DMS153 (cell line): ENCODE results near the gene TNFAIP8L1.

Experiments used
- DNase-seq: peaks from one replicate; lab custom pipeline; 2025; lab: John Stamatoyannopoulos, UW

The TNFAIP8L1 gene

GRCh38 chr19:4609878-4610511, 29.3 kb upstream of the TNFAIP8L1 start:
- peak; percentile 36 for DNase-seq

GRCh38 chr19:4613254-4613751, 26.0 kb upstream of the TNFAIP8L1 start:
- DNase-seq: no peak

DNA sequence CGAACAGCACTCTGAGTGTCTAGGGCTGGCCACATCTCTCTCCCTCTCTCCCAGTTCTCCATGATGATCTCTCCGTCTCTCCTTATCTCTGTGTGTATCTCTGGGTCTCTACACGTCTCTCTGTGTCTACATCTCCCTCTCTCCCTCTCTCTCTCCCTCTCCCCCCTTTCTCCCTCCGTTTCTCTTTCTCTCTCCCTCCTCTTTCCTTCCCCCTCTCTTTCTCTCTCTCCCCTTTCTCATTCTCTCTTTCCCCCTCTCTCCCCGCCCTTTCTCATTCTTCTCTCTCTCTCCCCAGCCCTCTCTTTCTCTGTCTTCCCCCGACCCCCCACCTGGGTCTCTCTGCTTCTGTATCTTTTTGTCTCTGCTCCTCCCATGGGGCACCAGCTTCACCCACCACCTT, 21.3 kb upstream of the TNFAIP8L1 start:
- DNase-seq: no peak

DNA sequence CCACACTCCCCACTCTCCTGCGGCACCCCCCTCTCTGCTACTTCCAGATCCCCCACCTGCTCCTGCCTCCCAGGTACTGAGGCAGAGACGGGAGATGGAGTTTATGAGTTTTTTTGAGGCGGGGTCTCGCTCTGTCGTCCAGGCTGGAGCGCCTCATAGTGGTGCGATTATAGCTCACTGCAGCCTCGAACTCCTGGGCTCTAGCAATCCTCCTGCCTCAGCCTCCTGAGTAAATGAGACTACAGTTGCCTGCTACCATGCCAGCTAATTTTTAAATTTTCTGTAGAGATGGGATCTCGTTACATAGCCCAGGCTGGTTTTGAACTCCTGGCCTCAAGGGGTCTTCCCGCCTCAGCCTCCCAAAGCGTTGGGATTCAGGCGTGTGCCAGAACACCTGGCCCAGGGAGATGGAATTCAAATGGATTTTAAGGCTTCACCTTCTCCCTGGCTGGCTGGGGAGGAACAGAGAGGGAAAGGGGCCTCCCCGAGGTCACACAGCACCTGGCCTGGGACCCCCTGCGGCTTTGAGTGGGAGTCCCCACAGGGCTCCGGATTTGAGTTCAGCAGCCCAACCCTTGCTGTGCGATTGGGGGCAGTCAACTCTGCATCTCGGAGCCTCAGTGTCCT, 19.5 kb upstream of the TNFAIP8L1 start:
- DNase-seq: no peak

- no peak for DNase-seq
These were observed 18.6 kb upstream of the TNFAIP8L1 start for GRCh38 chr19:4620675-4621074.

DNA sequence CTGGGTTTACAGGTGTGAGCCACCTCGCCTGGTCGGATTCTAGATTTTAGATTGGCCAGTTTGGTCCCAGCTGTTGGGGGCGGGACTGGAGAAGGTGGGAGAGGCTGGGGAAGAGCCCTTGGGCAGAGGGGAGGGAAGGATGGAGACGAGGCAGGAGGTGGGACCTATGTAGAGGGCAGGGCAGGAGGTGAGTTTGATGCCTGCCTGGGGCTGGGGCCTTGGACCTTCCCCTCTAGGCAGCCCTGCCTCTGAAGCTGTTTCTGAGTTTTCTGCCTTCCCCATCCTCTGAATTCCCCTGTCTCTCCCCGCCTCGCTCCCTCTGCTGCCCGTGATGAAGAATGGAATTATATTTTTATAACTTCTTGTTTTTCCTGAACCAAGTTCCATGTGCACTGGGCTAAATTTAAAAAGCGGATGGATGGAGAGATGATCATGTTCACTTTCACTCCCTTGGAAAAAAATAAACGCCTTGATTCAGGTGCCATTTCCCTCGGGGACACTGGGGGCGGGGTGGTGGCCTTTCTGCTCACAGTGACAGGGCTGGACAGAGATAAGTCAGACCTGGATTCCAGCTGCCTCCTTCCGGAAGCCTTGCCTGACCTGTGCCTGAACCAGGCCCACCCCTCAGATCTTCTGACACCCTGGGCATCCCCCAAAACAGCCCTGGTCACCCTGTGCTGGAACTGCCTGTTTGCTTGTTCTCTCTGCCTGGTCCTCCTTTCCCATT, 16.5 kb upstream of the TNFAIP8L1 start:
- DNase-seq: no peak

- no peak for DNase-seq
These were observed 15.0 kb upstream of the TNFAIP8L1 start for GRCh38 chr19:4624301-4624700.

GRCh38 chr19:4624733-4625362, 14.5 kb upstream of the TNFAIP8L1 start:
- peak; percentile 18 for DNase-seq

GRCh38 chr19:4633140-4633967, 6.0 kb upstream of the TNFAIP8L1 start:
- peak; percentile 20 for DNase-seq

GRCh38 chr19:4635754-4636116, 3.6 kb upstream of the TNFAIP8L1 start:
- no peak for DNase-seq

- DNase-seq: no peak
These were observed 3.1 kb upstream of the TNFAIP8L1 start for GRCh38 chr19:4636151-4636717.

GRCh38 chr19:4636761-4637160, 2.6 kb upstream of the TNFAIP8L1 start:
- DNase-seq: no peak

- DNase-seq: no peak
These were observed 999 bp upstream of the TNFAIP8L1 start for GRCh38 chr19:4638317-4638716.

- no peak for DNase-seq
These were observed 373 bp downstream of the TNFAIP8L1 start for GRCh38 chr19:4639531-4640246.

GRCh38 chr19:4640247-4641000, 1.1 kb downstream of the TNFAIP8L1 start:
- no peak for DNase-seq

DNA sequence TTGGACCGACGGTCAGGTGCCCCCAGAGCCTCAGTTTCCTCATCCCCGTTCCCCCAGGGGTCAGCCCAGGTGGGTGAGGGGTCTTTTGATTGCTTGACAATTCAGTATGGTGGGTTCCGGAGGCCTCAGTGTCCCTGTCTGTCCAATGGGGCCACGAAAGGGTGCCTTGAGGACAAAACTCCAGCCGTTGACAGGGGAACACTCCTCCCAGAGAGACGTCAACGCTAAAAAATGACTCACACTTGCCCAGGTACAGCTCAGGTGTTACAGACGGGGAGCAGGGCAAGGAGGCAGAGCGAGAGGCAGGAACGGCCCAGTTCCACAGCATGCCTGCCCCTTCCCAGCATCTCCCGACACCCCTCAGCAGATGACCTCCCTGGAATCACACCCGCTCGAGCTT, 1.8 kb downstream of the TNFAIP8L1 start:
- DNase-seq: no peak

GRCh38 chr19:4642625-4643024, 3.3 kb downstream of the TNFAIP8L1 start:
- DNase-seq: no peak

- DNase-seq: no peak
These were observed 6.4 kb downstream of the TNFAIP8L1 start for GRCh38 chr19:4645718-4646117.

DNA sequence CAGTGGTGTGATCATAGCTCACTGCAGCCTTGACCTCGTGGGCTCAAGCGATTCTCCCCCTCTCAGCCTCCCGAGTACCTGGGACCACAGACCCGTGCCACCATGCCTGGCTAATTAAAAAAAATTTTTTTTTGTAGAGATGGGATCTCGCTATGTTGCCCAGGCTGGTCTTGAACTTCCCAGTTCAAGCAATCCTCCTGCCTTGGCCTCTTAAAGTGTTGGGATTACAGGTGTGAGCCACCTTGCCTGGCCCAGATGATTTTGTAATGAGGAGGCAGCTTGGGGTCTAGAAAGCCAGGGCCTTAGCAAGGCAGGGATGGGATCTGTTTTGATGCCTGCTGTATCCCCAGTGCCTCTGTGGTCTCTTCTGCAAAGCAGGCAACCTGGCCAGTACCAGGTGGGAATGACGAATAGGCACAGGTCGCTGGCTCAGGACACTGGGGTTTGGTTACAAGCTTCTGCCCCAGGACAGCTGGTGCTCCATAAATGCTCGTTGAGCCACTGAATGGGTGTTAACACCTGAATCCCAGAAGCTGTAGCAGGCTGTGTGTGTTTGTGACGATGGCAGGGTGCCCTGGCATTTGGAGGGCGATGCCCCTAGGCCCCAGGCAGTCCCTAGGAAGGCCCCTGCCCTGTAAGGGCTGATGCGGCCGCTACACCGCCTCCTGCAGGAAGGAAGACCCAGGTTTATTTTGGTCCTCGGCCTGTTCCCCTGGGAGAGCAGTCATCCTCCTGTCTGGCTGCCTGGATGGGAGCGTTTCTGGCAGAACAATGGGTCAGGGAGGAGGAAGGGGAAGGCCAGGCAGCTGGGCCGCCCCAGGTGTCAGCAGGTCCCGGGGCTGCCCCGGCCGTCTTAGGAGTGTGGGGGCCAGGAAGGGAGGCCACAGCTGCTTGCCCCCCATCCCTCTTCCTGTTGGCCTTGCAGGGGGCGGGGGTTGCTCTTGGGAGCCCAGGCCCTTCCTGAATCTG, 8.6 kb downstream of the TNFAIP8L1 start:
- peak; percentile 15 for DNase-seq
